Panc1 (cell line): Measurements from ENCODE around the gene TLDC2.

Experiments used
- CTCF ChIP-seq: fragments of 450-650 bp; IDR thresholded peaks from 2 replicates; pipeline ENCODE4 v1.5.1; 2017; ENCODE audit warnings: mild to moderate bottlenecking
- POLR2AphosphoS5 ChIP-seq: IDR thresholded peaks from 2 replicates; pipeline ENCODE4 v1.6.1; 2012; ENCODE audit warnings: mild to moderate bottlenecking, low read depth, low read length, moderate library complexity
- TCF7L2 ChIP-seq: IDR thresholded peaks from 2 replicates; pipeline ENCODE4 v1.6.1; 2011; ENCODE audit warnings: mild to moderate bottlenecking, low read depth, low read length, inconsistent platforms
- TF ChIP-seq, protein P1 (sequence below), 2 experiments: IDR thresholded peaks; 2 replicates each; pipeline ENCODE4 v1.6.1; 2011 to 2012; ENCODE audit warnings: low read depth in 2 of 2, control low read depth in 1 of 2, low read length in 1 of 2, mild to moderate bottlenecking in 1 of 2, moderate library complexity in 1 of 2; ENCODE audit not compliant: insufficient read depth in 1 of 2

DNA sequence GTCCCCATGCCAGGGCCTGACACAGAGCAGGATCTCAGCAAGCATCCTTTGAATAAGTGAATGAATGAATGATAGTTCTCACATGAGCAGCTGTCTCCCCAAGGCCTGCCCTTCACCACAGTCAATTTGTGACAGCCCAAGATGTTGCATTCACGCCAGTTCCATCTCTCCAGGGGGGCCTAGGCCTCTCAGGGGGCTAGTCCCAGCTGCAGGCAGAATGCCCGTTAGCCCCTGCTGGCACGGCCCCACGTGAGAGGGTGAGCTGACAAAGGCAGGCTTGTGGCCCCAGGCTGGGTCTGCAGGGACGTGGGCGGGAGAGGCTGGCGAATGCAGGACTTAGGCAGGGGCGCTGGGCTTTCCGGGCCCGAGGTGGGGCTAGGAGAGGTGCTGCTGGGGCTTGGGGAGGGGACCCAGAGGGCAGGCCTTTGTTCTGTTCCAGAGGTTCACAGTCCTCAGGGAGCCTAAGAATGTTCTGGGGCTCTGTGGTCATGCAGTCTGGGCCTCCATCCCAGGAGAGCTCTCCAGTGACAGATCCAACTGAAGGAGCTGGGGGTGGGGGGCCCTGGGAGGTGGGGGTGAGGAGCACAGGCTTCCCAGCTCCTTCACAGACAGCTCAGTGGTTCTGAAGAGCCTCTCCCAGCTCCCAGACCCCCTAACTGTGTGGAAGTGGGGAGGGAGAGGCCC lies 30.5 kb upstream of the TLDC2 start:
- TF ChIP-seq CTCF (no peak), TCF7L2 (no peak), POLR2AphosphoS5 (no peak)
- TF ChIP-seq, protein P1, sequence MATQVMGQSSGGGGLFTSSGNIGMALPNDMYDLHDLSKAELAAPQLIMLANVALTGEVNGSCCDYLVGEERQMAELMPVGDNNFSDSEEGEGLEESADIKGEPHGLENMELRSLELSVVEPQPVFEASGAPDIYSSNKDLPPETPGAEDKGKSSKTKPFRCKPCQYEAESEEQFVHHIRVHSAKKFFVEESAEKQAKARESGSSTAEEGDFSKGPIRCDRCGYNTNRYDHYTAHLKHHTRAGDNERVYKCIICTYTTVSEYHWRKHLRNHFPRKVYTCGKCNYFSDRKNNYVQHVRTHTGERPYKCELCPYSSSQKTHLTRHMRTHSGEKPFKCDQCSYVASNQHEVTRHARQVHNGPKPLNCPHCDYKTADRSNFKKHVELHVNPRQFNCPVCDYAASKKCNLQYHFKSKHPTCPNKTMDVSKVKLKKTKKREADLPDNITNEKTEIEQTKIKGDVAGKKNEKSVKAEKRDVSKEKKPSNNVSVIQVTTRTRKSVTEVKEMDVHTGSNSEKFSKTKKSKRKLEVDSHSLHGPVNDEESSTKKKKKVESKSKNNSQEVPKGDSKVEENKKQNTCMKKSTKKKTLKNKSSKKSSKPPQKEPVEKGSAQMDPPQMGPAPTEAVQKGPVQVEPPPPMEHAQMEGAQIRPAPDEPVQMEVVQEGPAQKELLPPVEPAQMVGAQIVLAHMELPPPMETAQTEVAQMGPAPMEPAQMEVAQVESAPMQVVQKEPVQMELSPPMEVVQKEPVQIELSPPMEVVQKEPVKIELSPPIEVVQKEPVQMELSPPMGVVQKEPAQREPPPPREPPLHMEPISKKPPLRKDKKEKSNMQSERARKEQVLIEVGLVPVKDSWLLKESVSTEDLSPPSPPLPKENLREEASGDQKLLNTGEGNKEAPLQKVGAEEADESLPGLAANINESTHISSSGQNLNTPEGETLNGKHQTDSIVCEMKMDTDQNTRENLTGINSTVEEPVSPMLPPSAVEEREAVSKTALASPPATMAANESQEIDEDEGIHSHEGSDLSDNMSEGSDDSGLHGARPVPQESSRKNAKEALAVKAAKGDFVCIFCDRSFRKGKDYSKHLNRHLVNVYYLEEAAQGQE (IDR thresholded peaks at IDR 0.05; ENCODE audit: insufficient read depth in 1 of 2, low read depth in 2 of 2, low read length in 1 of 2) = no peak
